Activated T-cell treated with anti-CD3 and anti-CD28 coated beads for 1 hour (primary cell): ENCODE measurements around the gene PCDHGA1.

Source experiments
- DNase-seq: peaks from one replicate; pipeline ENCODE4 v3.0.0-alpha.2; 2020; ENCODE audit warnings: low read depth

The PCDHGA1 gene

GRCh38 chr5:141441571-141442170 is 111.4 kb downstream of the PCDHGA1 start:
- no peak for DNase-seq

DNA sequence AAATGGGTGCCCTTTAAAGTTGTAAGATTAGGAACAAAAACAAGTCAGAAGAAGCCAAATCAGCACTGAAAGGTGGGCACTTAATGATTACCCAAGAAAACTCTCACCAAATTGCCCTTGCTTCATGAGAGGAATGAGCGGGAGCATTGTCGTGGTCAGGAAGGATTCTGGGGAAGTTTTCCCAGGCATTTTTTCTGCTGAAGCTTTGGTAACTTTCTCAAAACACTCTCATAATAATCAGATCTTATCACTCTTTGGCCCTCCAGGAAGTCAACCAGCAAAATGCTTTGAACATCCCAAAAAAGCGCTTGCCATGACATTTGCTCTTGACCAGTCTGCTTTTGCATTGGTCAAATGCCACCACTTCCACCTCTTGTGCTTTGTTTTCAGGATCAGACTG is 135.0 kb downstream of the PCDHGA1 start:
- no peak for DNase-seq

DNA sequence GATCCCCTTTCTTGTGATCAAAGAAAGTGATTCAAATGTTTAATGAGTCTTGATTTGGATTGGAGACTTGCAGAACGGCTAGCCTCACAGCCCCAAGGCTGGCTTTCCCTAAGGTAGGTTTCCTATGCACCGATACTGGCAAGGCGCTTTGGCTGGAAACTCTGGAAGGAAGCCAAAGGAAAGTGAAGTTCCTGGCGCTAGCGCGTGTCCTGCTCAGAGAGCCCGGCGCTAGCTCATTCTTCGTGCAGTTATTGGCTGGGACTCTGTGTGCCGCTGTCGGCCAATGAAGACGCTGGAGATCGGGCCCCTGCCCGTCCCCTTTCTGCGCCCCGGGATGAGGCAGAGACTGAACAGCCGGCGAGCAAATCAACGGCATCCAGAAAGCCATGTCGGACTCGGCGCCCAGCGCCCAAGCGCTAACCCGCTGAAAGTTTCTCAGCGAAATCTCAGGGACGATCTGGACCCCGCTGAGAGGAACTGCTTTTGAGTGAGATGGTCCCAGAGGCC is 145.4 kb downstream of the PCDHGA1 start, which contains the start of gene PCDHGC3:
PCDHGC3 (plus strand) TSS at position 342 of the 507 bp plus-strand sequence; CDS start at position 493, 151 bp downstream.
- no peak for DNase-seq

- DNase-seq: no peak
Measured at GRCh38 chr5:141476132-141476911, 146.0 kb downstream of the PCDHGA1 start.

DNA sequence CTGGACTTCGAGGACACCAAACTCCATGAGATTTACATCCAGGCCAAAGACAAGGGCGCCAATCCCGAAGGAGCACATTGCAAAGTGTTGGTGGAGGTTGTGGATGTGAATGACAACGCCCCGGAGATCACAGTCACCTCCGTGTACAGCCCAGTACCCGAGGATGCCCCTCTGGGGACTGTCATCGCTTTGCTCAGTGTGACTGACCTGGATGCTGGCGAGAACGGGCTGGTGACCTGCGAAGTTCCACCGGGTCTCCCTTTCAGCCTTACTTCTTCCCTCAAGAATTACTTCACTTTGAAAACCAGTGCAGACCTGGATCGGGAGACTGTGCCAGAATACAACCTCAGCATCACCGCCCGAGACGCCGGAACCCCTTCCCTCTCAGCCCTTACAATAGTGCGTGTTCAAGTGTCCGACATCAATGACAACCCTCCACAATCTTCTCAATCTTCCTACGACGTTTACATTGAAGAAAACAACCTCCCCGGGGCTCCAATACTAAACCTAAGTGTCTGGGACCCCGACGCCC is 146.8 kb downstream of the PCDHGA1 start:
- DNase-seq: no peak

- no peak for DNase-seq
Measured at GRCh38 chr5:141477815-141478214, 147.5 kb downstream of the PCDHGA1 start.

GRCh38 chr5:141478321-141478945 is 148.1 kb downstream of the PCDHGA1 start:
- DNase-seq: no peak

DNA sequence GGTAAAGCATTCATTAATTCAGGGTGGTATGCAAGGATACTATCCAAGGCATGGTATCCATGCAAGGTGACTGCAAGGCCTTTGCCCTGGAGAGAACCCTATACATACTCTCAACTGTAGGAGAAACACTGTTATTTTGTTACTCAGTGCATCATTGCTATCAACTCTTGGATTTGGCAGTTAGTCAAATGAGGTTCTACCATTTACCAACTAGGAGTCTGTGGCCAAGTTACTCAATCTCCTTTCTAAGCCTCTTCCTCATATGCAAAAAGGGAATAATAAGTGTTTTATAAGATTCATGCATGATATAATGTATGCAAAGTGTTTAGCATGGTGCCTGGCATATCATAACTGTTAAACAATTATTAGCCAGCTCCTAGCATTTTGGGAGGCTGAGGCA is 149.5 kb downstream of the PCDHGA1 start:
- DNase-seq: no peak

DNA sequence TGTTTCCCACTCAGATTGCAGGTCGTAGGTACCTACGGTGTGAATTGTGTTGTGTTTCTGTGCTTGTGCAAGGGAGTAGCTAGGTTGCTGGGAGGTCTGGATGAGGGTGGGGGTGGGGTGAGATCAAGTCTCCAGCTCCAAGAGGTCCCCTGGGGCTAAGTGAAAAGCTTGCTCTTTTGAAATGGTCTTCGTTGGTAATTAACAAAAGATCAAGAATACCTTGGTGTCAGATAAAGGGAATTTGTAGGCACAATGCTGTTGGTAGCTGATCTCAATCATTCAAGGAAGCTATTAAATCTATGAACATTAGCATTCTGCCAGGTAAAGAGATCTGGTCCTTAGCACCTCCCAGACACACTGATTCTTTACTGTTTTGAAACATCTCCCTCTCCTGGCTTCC is 153.6 kb downstream of the PCDHGA1 start:
- DNase-seq: no peak

GRCh38 chr5:141484310-141484640 is 154.0 kb downstream of the PCDHGA1 start:
- DNase-seq: no peak

DNA sequence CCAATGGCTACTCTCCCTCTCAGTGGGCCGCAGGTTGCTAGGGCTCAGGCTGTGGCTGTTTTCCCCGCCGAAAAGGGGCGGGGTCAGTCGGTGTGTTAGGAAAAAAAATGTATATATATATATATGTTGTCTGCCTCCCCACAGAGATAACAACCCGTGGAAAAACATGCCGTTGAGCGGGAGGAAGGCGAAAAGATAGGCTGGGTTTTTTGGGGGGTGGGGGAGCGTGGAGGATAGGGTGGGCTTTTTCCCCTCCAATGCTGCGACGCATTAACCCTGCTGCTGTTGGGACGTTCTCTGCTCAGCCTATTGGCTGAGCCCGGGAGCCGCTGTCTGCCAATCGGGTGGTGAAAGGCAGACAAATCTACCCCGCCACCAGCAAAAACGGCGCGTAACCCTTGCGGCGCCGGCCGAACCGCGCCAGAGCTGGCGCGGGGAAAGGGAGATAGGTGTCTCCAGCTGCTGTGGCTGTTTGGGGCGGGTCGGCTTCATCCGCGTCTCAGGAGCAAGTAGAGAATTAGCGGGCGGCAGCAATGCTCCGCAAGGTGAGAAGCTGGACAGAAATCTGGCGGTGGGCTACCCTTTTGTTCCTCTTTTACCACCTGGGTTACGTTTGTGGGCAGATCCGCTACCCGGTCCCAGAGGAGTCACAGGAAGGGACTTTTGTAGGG is 154.5 kb downstream of the PCDHGA1 start, which contains the start of gene PCDHGC4:
PCDHGC4 (plus strand) TSS at position 390 of the 671 bp plus-strand sequence; CDS start at position 534, 144 bp downstream.
- no peak for DNase-seq

- DNase-seq: no peak
Measured at GRCh38 chr5:141485321-141486055, 155.2 kb downstream of the PCDHGA1 start.

DNA sequence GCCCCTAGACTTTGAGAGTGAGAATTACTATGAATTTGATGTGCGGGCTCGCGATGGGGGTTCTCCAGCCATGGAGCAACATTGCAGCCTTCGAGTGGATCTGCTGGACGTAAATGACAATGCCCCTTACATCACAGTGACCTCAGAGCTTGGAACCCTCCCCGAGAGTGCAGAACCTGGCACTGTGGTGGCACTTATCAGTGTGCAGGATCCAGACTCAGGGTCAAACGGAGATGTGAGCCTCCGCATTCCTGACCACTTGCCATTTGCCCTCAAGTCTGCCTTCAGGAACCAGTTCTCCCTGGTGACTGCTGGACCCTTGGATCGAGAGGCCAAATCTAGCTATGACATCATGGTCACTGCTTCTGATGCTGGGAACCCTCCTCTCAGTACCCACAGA is 155.8 kb downstream of the PCDHGA1 start:
- DNase-seq: no peak

DNA sequence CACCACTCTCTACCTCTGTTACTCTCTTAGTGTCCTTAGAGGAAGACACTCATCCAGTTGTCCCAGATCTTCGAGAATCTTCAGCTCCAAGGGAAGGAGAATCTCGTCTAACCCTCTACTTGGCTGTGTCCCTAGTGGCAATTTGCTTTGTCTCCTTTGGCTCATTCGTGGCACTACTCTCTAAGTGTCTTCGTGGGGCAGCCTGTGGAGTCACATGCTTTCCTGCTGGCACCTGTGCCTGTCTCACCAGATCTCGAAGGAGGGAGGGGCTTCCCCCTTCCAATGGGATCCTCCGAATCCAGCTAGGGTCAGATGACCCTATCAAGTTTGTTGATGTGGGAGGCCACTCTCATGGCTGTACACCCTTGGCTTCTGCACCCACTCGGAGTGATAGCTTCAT is 156.8 kb downstream of the PCDHGA1 start:
- no peak for DNase-seq

- no peak for DNase-seq
Measured at GRCh38 chr5:141488591-141489561, 158.6 kb downstream of the PCDHGA1 start, which contains the start of gene PCDHGC5. Gene PCDHGC5, plus strand, starts transcription at chr5:141489081. Its CDS starts 160 bp downstream, at chr5:141489241.

- DNase-seq: no peak
Measured at GRCh38 chr5:141489841-141490240, 159.5 kb downstream of the PCDHGA1 start.

- no peak for DNase-seq
Measured at GRCh38 chr5:141490271-141490670, 160.0 kb downstream of the PCDHGA1 start.

- no peak for DNase-seq
Measured at GRCh38 chr5:141490771-141491170, 160.5 kb downstream of the PCDHGA1 start.

DNA sequence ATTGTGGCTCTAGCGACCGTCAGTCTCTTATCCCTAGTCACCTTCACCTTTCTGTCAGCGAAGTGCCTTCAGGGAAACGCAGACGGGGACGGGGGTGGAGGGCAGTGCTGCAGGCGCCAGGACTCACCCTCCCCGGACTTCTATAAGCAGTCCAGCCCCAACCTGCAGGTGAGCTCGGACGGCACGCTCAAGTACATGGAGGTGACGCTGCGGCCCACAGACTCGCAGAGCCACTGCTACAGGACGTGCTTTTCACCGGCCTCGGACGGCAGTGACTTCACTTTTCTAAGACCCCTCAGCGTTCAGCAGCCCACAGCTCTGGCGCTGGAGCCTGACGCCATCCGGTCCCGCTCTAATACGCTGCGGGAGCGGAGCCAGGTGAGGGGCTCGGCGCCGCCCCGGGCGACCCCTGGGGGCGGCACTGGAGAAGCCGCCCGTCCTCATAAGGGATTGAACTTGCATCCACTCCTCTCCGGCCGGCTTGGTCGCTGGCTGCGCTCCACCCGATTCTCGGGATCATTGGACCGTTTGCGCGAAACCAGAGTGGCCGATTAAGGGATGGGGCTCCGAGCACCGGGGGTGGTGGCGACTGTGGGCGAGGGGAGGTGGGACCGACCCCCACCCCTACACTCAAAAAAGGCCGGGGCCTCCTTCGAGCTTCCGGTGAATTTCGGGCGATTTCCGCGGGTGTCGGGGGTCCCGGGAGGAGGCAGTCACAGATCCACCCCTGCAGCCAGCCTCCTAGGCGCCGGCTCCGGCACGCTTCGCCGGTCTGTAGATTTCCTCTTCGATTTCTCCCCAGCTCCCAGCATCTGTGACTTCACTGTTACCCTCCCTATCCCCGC is 161.2 kb downstream of the PCDHGA1 start:
- DNase-seq: no peak
